Body of pancreas (tissue), 4 donors: Measurements from ENCODE around the gene NOX3. TPM values are rescaled to one million over a fixed set of nuclear protein-coding genes. Genes with fewer than 3 reads are reported as not detected.

Experiments
- ATAC-seq: fragments of 150-250 bp; one replicate; pipeline ENCODE4 v1.9.1; 2016
- DNase-seq, 4 donors: peaks; one replicate each; pipeline ENCODE4 v3.0.0-alpha.2; 2019
- H3K27ac ChIP-seq, 4 donors: fragments of 200-600 bp; sonication (generic); 1 replicate in 3 of 4; 2 replicates in 1 of 4; pipeline versions ENCODE4 v1.5.1 to v1.6.1; 2016 to 2019; ENCODE audit warnings: mild to moderate bottlenecking in 1 of 4, mixed read lengths in 1 of 4, moderate library complexity in 1 of 4
- H3K27me3 ChIP-seq, 2 donors: fragments of 200-600 bp; sonication (generic); one replicate each; pipeline ENCODE4 v1.6.0; 2016; ENCODE audit warnings: mild to moderate bottlenecking in 1 of 2
- H3K36me3 ChIP-seq, 2 donors: fragments of 200-600 bp; sonication (generic); replicated peaks in 1 of 2; 2 replicates each; pipeline ENCODE4 v1.5.1; 2016; ENCODE audit warnings: low read depth in 2 of 2; ENCODE audit not compliant: insufficient read depth in 1 of 2
- H3K4me1 ChIP-seq: fragments of 200-600 bp; sonication (generic); one replicate; pipeline ENCODE4 v1.6.0; 2016
- H3K4me3 ChIP-seq, 2 donors: fragments of 200-600 bp; sonication (generic); 1 replicate in 1 of 2; 2 replicates in 1 of 2; pipeline ENCODE4 v1.5.1; 2016 to 2019
- H3K9me3 ChIP-seq, 3 donors: fragments of 200-600 bp; sonication (generic); 1 replicate in 2 of 3; 2 replicates in 1 of 3; pipeline ENCODE4 v1.5.1; 2016
- POLR2A ChIP-seq, 3 donors: fragments of 450-650 bp; IDR thresholded peaks; one replicate each; pipeline ENCODE4 v1.6.1; 2016; ENCODE audit warnings: antibody characterized with exemption in 3 of 3, mild to moderate bottlenecking in 2 of 3
- WGBS, 2 donors: methylation state at CpG; one replicate each; pipeline ENCODE4 v1.1.5; 2017; 5-methylcytosine and 5-hydroxymethylcytosine counted together
- intact Hi-C: fragments of 100-400 bp; cut with DNase I; formaldehyde crosslinking; loops from one replicate; pipeline ENCODE4 v1.15.1; 2023
- total RNA-seq, 2 donors: library from RNA; depleted of rRNA; stranded (reverse); fragments of >200 nt; gene quantifications; one replicate each; pipeline ENCODE4 v1.1.0, GENCODE V29; 2016
- TF ChIP-seq, protein P1 (sequence below), 7 experiments: fragments of 450-650 bp in 4 of 7; fragments of 200-600 bp in 3 of 7; sonication (generic) in 3 of 7; IDR thresholded peaks; one replicate each; pipeline ENCODE4 v1.5.1; 2016 to 2019; ENCODE audit warnings: antibody characterized with exemption in 7 of 7

Gene NOX3
- total RNA-seq, 2 donors from 2014 or later: not detected

DNA sequence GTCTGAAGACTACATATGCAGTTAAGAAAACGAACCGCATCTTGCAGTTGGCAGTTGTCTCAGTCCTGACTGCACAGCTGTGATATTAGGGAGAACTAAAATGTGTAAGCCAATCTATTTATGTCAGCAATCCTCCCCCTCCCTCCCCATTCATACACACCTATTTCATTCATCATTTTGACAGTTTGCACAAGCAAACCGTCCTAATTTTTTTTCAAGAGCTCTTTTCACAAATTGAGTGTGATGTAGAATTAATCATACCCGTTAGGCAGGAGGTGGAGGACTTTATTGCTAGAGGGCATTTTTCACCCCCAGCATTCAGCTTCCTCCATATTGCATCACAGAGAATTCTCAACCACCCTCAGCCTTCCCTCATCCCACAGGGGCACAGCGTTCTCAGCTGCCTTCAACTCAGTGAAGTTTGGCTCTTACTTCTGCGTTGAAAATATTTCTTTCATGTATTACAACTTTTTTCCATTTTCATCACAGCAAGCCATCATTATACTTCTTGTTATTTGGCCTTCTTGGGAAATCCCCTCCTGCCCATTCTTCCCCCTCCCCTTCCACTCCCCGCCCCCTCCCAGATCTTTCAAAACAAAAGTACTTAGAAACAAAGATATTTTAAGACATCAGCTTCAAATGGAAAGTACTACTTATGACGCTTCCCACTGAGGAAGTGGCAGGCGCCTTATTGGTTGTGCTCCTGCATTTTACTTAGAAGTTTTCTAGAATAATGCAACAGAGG is 37.5 kb downstream of the NOX3 start:
- DNase-seq: peak in 2 of 4 donors; percentile 6 to 17
- peak overlapping the region in 2 of 4 donors; percentile 16 to 56 for H3K27ac ChIP-seq
- TF ChIP-seq, protein P1, sequence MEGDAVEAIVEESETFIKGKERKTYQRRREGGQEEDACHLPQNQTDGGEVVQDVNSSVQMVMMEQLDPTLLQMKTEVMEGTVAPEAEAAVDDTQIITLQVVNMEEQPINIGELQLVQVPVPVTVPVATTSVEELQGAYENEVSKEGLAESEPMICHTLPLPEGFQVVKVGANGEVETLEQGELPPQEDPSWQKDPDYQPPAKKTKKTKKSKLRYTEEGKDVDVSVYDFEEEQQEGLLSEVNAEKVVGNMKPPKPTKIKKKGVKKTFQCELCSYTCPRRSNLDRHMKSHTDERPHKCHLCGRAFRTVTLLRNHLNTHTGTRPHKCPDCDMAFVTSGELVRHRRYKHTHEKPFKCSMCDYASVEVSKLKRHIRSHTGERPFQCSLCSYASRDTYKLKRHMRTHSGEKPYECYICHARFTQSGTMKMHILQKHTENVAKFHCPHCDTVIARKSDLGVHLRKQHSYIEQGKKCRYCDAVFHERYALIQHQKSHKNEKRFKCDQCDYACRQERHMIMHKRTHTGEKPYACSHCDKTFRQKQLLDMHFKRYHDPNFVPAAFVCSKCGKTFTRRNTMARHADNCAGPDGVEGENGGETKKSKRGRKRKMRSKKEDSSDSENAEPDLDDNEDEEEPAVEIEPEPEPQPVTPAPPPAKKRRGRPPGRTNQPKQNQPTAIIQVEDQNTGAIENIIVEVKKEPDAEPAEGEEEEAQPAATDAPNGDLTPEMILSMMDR (IDR thresholded peaks at IDR 0.05): no peak
- TF ChIP-seq POLR2A (IDR thresholded peaks at IDR 0.05): no peak

DNA sequence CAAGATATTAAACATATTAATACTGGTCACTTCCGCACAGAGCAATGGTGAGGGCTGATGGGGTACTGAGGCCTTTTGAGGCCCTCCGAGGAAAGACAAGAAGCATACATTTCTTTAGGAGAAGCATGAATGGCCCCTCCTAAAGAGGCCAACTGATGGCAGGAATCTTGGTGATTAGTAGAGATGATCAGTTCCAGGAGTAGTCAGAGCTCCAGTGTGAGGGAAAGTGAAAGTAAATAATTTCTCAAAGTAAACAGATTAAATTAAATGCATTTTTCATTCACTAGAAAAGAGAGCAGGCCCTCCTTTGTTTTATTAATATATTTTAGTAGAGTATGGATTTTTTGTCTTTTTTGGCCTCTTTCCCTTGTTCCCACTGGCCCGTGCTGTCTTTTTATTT is 38.2 kb downstream of the NOX3 start:
- intact Hi-C loops: no loop called here
- ATAC-seq: no peak
- Histone ChIP-seq H3K27me3 (no peaks in the 10 kb centered on the region), H3K36me3 (no peaks in the 10 kb centered on the region), H3K27ac (peak overlapping the region in 2 of 4 donors; percentile 24 to 56), H3K4me3 (no peak overlapping the region), H3K9me3 (no peaks in the 10 kb centered on the region), H3K4me1 (peaks cover 3% of the 10 kb centered on the region)
- 54 to 64% methylated on average over 3 of the region's 3 CpGs for WGBS, 2 donors
- TF ChIP-seq POLR2A (IDR thresholded peaks at IDR 0.05): no peak
- TF ChIP-seq, protein P1 (IDR thresholded peaks at IDR 0.05): no peak
- no peak for DNase-seq

More for the DNA sequence above, 37.5 kb downstream of the NOX3 start:
- Histone ChIP-seq H3K27me3 (no peaks in the 10 kb centered on the region), H3K36me3 (no peaks in the 10 kb centered on the region), H3K4me1 (peaks cover 3% of the 10 kb centered on the region), H3K9me3 (no peaks in the 10 kb centered on the region), H3K4me3 (no peak overlapping the region)
- intact Hi-C loops: no loop called here
- ATAC-seq: peak; percentile 52
- 42 to 43% methylated on average over 9 of the region's 9 CpGs for WGBS, 2 donors

- intact Hi-C loops: no loop called here
- Histone ChIP-seq H3K9me3 (no peaks in the 10 kb centered on the region), H3K27me3 (no peaks in the 10 kb centered on the region), H3K36me3 (no peaks in the 10 kb centered on the region), H3K4me1 (peaks cover 3% of the 10 kb centered on the region), H3K4me3 (no peak overlapping the region), H3K27ac (no peak overlapping the region)
- no peak for DNase-seq
- ATAC-seq: no peak
- TF ChIP-seq, protein P1 (IDR thresholded peaks at IDR 0.05): no peak
- TF ChIP-seq POLR2A (IDR thresholded peaks at IDR 0.05): no peak
- WGBS, 2 donors: 74 to 84% methylated on average over 4 of the region's 4 CpGs
Observed at GRCh38 chr6:155415953-155416352, 39.7 kb downstream of the NOX3 start.

DNA sequence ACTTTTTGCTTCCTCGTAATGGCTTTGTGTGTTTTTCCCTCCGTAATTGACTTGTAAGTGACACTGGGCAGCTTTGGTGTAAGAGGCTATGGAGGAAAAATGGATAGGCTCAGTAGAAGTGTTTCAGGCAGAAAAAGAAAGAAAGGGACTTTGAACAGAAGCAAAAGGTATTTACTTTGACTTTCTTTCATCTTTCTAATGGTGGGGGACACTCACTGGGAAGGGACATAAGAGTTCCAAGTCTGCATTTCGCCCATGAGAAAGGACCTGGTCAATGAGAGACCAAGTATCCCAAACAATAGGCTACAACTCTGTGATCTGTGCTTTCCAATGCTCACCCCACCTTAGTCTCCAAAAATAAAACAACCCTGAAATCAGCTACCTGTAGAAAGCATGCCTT is 41.6 kb downstream of the NOX3 start:
- DNase-seq: no peak
- ATAC-seq: no peak
- intact Hi-C loops: no loop called here
- TF ChIP-seq POLR2A (IDR thresholded peaks at IDR 0.05): no peak
- TF ChIP-seq, protein P1 (IDR thresholded peaks at IDR 0.05): no peak
- peaks cover 3% of the 10 kb centered on the region for H3K4me1 ChIP-seq
- no peaks in the 10 kb centered on the region for H3K9me3 ChIP-seq
- H3K27me3 ChIP-seq: no peaks in the 10 kb centered on the region
- no peak overlapping the region for H3K27ac ChIP-seq
- H3K36me3 ChIP-seq: no peaks in the 10 kb centered on the region
- 59 to 60% methylated on average over 3 of the region's 3 CpGs for WGBS, 2 donors
- H3K4me3 ChIP-seq: no peak overlapping the region

DNA sequence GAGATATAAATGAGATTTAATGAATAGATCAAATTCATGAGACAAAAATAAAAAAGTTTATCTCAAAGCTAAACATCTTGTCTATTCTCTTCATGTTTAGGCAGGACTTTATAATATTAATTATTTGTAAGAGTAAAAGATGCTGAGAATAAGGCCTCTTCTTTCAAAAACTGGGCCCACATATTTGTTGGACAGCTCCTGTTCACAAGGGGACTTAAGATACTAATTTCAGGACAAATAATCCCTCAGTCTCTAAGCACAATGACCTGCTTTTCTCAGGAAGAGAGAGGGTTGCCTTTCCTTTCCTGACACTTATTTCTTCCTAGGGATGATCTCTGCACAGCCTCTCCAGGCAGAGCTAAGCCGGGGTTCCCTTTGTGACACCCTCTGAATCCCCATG is 43.3 kb downstream of the NOX3 start:
- Histone ChIP-seq H3K27me3 (no peaks in the 10 kb centered on the region), H3K36me3 (no peaks in the 10 kb centered on the region), H3K9me3 (no peaks in the 10 kb centered on the region), H3K4me1 (peaks cover under 1% of the 10 kb centered on the region), H3K27ac (no peak overlapping the region), H3K4me3 (no peak overlapping the region)
- intact Hi-C loops: no loop called here
- no peak for DNase-seq
- 82 to 92% methylated on average over 1 of the region's 1 CpG for WGBS, 2 donors
- TF ChIP-seq, protein P1 (IDR thresholded peaks at IDR 0.05): no peak
- TF ChIP-seq POLR2A (IDR thresholded peaks at IDR 0.05): no peak
- ATAC-seq: no peak
